Measurements from ENCODE around the gene CLCN4.

DNA sequence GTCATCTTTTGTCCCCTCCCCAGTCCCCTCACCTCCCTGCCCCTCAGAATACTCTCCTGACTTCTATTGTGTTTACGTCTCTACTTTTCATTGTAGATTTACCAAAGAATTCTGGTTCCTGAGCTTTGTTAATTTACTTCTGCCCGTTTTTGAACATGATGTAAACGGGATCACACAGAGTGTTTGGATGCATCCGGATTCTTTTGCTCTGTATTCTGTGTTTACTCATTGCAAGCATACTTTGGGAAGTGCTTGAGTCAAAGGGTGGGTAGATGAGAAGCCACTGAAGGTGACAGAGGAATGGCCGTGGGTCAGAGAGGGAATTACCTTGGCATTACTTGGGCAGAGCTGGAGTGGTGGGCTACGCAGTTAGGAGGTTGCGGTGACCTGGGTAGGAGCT, 18.0 kb downstream of the CLCN4 start:
- TF ChIP-seq, protein P1, sequence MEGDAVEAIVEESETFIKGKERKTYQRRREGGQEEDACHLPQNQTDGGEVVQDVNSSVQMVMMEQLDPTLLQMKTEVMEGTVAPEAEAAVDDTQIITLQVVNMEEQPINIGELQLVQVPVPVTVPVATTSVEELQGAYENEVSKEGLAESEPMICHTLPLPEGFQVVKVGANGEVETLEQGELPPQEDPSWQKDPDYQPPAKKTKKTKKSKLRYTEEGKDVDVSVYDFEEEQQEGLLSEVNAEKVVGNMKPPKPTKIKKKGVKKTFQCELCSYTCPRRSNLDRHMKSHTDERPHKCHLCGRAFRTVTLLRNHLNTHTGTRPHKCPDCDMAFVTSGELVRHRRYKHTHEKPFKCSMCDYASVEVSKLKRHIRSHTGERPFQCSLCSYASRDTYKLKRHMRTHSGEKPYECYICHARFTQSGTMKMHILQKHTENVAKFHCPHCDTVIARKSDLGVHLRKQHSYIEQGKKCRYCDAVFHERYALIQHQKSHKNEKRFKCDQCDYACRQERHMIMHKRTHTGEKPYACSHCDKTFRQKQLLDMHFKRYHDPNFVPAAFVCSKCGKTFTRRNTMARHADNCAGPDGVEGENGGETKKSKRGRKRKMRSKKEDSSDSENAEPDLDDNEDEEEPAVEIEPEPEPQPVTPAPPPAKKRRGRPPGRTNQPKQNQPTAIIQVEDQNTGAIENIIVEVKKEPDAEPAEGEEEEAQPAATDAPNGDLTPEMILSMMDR (IDR thresholded peaks at IDR 0.05 in 4 of 5, conservative IDR thresholded peaks at IDR 0.05 in 1 of 5) = no peak
- TF ChIP-seq POLR2A (IDR thresholded peaks at IDR 0.05) = no peak
